Measurements from ENCODE around the gene UFSP2. TPM values are rescaled to one million over a fixed set of nuclear protein-coding genes. Genes with fewer than 3 reads are reported as not detected.

UFSP2 gene
- total RNA-seq, 2 donors from 2014 or later, result 37.0 to 43.0 TPM

DNA sequence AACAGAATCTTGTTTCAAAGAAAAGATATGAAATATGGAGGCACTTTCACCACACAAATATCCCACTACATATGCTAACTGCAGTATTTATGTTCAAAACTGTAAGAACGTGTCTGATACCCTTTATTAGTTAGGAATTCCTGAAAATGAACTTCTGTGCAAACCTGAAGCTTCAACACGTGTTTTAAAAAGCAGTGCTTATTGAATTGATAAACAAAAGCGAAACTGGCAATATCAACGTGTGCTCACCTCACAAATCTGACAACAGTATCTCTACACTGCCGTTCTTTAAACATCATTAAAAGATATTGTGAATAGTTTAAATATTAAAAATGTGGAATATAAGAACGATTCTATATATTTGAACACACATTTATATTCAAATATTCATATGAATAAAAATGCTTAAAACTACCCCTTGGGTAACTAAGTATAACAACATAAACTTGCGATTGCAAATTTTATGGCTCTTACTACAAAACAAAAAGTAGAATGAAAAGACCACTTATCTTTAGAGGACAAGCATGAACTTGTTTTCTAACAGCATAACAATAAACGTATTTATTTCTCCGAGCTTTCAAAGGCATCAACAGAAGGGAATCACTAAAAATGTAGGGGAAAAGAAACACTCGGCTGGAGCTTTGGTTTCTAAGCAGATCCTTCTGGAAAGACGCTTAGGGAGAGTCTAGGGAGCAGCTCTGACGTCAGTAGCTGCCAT lies 30.4 kb downstream of the UFSP2 start, which contains the start of gene LRP2BP:
LRP2BP (minus strand) TSS at position 687 of the 718 bp plus-strand sequence. CDS start 17,738 bp downstream, outside the sequence.
- DNase-seq (no peak), ATAC-seq (no peak)
- intact Hi-C loops (cut with DNase I), result loop anchor here in 1 of 2 donors (10.0 kb wide), 1 partner anchor 191 kb away; the partner anchor contains the start of genes CFAP97 and SNX25

DNA sequence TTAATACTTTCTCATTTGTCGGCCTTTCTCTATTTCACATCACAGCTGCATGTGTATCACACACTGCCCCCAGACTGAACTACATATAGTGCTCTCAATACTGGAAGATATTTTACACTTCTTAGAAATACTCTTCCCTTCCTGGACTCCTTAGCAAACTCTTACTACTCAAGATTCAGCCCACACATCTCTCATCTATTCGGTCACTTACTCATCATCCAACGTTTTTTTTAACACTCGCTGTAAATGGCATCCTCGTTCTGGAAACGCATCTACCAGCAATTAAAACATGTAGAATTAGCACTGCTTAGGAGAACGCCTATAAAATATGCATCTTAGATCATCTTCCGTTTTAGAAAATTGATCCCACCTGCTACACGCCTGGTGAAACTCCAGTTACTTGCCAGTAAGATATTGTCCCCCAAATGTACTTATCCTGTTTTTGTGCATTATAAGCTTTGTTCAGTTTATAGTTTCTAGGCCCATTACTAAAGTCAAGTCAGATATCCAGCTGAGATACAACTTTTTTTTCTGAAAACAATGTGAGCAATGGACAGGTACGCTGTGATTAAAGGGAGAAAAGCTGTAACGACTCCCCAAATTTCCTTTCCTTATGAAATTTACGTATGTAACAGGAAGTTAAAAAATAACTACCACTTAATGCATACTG lies 31.1 kb downstream of the UFSP2 start:
- no peak for ATAC-seq
- intact Hi-C loops (cut with DNase I), result loop anchor here in 1 of 2 donors (10.0 kb wide), 1 partner anchor 190 kb away; the partner anchor contains the start of genes CFAP97 and SNX25
- no peak for DNase-seq

DNA sequence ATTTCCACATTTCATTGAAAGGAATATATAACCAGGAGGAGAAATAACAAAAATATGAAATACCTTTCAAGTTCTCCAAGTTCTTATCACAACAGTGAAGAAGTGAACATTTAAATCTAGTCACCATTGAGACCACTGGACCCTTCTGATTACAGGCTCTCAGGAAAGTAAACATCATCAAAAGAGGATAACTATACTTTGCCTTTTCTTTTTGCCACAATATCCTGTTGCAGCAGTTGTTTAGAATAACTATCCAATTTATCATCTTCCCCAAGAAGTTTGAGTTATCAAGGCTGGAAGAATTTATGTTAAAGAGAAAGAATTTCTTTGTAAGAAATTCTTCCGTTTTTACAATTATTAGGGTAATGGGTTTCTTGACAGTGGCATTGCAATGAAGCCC lies 33.6 kb downstream of the UFSP2 start:
- DNase-seq, result no peak
- intact Hi-C loops (cut with DNase I), result loop anchor here in 1 of 2 donors (10.0 kb wide), 1 partner anchor 187 kb away; the partner anchor contains the start of genes CFAP97 and SNX25
- no peak for ATAC-seq

DNA sequence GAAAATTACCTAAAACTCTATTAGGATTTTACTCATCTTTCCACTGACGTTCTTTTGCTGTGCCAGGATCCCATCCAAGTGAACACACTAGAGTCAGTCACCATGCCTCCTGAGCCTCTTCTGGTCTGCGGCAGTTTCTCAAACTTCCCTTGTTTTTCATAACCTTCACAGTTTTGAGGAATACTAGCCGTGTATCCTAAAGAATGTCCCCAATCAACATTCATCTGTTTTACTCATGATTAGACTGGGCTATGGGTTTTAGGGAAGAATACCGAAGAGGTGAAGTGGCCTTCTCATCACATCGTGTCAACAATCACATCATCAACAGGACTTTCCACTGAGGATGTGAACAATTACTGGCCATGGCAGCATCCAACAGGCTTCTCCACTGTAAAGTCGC lies 34.8 kb downstream of the UFSP2 start:
- intact Hi-C loops (cut with DNase I), result loop anchor here in 1 of 2 donors (10.0 kb wide), 1 partner anchor 186 kb away; the partner anchor contains the start of genes CFAP97 and SNX25
- ATAC-seq, result no peak
- DNase-seq, result no peak

DNA sequence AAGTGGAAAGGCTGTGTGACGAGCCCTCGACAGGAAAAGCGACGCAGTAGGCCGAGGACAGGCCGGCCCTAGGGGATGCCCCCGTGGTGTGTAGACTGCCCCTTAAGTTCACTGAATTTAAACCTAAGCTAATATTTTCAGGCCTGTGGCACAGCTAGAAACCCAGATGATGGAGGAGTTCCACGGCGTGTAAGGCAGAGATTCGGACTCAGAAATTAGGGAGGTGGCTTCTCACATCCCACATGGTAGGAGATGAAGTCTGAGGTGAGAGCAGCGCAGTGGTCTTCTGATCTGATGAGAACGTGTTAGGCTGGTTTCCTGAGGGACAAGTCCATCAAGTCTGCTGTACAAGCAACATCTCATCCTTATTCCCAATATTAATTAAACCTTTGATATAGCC lies 37.8 kb downstream of the UFSP2 start:
- intact Hi-C loops (cut with DNase I), result no loop called here
- ATAC-seq (no peak), DNase-seq (no peak)

DNA sequence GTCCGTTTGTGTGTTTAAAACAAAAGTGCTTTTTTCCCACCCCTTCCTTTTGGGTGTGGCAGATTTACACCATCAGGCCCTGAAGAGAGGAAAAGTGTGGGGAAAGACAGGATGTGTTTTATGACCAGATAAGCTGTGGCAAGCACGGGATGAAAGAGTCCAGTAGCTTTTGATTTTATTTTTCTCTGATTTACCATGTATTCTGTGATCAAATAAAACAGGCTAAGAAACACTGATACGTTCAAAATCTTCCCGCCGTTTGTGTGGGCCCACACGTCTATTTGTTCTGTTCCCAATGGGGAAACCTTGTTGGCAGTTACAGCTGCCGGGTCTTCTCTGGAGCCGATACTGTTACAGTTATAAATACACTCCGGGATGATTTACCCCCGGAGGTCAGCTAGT lies 40.8 kb downstream of the UFSP2 start:
- intact Hi-C loops (cut with DNase I), result no loop called here
- DNase-seq (no peak), ATAC-seq (peak in 1 of 2 donors; percentile 59)

DNA sequence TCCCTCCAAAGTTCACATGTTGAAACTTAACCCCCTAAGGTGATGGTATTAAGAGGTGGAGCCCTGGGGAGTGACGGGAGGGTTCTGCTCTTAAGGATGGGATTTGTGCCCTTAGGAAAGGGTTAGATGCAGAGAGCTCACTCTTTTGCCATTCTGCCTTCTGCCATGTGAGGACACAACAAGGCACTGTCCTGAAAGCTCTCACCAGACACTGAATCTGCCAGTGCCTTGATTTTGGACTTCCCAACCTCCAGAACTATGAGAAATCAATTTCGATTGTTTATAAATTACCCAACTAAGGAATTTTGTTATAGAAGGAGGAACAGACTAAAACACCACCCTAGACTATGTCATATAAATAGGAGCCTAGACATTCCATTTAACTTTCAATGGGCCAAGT lies 41.7 kb downstream of the UFSP2 start:
- ATAC-seq, result no peak
- intact Hi-C loops (cut with DNase I), result no loop called here
- DNase-seq, result no peak

DNA sequence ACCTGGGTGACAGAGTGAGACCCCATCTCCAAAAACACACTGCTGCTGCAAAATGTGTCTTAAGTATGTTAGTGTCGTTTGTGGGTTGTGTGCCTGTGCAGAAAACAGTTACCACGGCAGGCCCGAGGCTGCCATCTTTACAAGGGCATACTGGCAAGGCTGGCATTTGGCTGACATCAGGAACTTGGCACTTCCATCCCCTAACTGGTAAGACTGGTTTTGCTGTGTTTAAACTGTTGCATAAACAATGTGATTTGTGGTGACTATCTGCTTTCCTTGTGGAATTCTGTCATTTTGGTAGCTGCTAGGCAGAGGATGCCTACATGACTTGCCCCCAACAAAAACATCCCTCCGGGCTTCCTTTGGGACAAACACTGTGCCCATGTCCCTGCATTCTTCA lies 42.3 kb downstream of the UFSP2 start:
- no peak for DNase-seq
- intact Hi-C loops (cut with DNase I), result no loop called here
- ATAC-seq, result no peak

DNA sequence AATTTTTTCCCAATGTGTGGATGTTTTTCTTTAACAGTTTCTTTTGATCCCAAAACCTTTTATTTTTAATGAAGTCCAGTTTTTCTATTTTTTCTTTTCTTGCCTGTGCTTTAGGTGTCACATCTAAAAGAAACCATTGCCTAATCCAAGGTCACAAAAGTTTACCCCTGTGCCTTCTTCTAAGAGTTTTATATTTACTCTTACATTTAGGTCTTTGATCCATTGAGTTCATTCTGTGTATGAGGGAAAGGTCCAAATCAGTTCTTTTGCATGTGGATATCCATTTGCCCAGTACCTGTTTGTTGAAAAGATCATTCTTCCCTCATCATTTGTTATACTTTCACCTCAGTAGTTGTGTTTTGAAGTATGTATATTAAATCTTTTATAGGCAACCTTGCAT lies 43.0 kb downstream of the UFSP2 start:
- intact Hi-C loops (cut with DNase I), result no loop called here
- DNase-seq (no peak), ATAC-seq (no peak)

DNA sequence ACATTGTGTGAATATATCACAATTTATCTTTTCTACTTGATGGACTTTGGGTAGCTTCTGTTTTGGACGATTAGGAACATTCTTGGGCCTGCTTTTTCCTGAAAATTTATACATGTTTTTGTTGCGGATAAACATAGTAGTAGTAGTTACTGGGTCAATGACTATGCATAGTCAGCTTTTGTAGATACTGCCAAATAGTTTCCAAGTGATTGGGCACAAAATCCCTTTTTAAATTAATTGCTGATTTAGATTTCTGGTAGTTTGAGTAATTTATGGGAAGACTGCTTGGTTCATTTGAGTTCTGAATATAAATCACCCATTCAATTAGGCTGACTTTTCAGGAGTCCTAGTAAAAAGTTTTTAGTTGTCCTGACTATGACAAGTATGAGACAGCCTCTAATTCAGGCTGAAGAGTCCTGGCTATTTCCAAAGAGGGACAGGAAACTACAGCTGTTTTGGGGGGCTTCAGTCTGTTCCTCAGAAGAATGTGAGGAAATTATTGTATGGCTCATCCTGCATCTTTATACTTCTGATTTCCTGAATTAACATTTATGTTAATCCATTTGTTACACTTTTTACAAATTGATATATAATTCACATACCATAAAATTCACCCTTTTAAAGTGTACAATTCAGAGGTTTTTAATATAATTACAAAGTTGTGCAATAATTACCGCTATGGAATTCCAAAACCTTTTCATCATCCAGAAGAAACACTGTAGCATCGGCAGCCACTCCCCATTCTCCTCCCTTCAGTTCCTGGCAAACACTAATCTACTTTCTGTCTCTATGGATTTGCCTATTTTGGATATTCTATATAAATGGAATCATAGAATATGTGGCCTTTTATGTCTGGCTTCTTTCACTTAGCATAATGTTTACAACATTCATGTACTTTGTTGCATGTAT lies 44.2 kb downstream of the UFSP2 start:
- intact Hi-C loops (cut with DNase I), result no loop called here
- ATAC-seq (no peak), DNase-seq (no peak)

DNA sequence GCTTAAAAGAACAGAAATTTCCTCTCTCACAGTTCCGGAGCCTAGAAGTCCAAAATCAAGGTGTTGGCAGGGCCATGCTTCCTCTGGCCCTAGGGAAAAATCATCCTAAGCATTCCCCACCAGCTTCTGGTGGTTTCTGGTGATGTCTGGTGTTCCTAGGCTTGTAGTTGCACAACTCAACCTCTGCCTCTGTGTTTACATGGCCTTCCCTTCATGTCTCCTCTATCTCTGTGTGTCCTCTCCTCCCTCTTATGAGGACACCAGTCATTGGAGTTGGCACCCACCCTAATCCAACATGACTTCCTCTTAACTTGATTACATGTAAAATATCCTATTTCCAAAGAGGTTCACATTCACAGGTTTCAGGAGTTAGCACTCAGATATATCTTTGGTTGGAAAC lies 45.4 kb downstream of the UFSP2 start:
- DNase-seq (no peak), ATAC-seq (no peak)
- intact Hi-C loops (cut with DNase I), result no loop called here

DNA sequence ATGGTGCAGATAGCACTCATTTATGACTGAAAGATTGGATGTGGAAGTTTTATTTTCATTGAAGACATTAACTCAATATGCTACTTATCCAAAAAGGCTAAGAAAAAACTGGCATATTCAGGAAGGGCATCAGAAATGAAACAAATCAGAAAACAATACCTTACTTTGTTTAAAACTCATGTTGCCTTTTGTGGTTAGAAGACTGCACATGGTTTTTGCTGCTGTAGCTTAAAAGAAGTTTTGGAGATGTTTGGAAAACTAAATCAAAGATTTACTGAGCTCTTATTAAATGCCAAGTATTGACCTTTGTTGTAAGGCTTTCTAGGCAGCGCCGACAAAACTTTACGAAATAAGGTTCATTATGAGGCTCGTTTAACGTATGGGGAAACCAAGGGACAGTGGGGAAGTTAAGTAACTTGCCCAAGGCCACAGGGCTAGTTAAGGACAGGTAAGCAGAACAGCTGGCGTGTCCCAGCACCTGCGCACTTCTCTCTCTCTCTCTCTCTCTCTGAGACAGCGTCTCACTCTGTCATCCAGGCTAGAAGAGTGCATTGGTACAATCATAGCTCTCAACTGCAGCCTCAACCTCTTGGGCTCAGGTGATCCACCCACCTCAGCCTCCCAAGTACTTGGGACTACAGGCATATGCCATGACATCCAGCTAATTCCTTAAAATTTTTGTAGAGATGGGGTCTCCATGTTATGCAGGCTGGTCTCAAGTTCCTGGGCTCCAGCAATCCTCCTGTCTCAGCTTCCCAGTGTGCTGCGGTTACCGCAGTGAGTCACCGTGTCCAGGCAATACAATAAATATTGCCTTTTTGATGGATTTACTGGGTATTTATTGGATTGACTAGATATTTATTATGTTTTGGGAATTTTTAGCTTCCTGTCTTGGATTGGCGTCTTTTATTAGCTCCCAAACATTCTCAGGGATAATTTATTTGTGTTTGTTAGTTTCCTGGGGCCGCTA lies 46.2 kb downstream of the UFSP2 start:
- intact Hi-C loops (cut with DNase I), result no loop called here
- ATAC-seq (no peak), DNase-seq (no peak)

DNA sequence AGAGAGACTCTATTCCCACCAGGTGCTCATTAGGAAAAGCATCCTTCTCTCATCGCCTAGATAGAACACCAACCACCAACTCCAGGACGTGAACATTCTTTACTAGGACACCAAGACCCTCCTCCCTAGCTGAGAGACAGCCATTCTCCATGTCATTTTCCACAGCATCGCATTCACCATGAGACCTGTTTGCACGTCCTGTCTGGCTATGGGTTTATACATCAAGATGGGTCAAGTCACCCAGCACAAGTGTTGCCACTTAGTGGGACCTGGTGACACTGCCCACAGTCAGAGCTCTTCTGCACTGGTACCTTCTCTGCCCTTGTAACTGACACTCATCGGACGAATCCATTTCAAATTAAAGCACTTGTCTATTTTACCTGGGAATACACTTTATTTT lies 47.5 kb downstream of the UFSP2 start:
- DNase-seq, result no peak
- no peak for ATAC-seq
- intact Hi-C loops (cut with DNase I), result no loop called here

DNA sequence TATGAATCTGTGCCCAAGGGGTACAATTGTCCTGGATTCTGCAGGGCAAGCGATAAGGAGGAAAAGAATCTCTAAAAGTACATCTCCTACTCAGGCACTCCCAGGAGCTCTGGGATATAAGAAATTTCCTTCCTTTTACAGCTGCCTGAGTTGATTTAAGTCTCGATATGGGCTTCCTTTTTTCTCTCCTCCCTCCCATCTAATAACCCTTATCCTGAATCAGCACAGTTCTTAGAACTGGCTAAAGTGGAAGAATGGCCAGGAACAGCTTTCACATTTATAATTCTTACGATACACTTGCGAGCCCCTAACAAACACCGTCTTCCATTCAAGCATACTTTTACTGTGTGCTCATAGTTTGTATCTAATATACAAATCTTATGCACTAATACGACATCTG lies 51.2 kb downstream of the UFSP2 start:
- no peak for ATAC-seq
- no peak for DNase-seq
- intact Hi-C loops (cut with DNase I), result no loop called here

DNA sequence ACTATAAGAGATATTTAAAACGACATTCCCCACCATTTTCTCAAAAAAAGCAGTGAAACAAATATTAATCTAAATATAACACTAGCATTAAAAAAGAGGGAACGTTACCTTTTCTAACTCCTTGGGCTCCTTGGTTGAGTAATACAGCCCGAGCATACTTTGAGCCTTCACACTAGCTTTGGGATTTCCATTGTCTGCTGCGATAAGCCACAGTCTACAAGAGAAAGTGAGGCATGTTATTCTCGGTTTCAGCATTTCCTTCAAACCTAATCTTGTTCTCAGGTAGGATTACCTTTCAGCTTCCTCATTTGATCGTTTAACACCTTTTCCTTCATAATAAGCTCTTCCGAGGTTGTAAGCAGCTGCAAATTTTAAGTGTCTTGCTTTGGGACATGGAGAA lies 51.7 kb downstream of the UFSP2 start:
- ATAC-seq (no peak), DNase-seq (no peak)
- intact Hi-C loops (cut with DNase I), result no loop called here

DNA sequence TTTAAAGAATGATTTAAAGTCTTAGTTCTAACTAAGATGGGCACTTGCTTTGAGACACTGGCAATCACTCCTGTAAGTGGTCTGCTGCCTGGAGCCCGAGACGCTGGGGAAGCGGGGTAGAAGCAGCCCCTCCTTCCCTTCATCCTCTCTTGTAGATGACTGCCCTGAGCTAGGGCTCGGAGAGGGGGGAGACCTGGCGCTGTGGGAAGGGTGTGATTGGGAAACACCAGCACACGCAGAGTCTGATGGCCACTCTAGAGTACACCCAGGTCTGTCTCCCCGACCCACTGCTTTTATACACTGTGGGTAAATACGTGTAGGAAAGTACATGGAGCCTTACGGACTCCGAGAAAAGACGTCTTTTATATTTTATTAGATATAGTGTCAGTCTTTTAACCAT lies 54.1 kb downstream of the UFSP2 start:
- no peak for ATAC-seq

DNA sequence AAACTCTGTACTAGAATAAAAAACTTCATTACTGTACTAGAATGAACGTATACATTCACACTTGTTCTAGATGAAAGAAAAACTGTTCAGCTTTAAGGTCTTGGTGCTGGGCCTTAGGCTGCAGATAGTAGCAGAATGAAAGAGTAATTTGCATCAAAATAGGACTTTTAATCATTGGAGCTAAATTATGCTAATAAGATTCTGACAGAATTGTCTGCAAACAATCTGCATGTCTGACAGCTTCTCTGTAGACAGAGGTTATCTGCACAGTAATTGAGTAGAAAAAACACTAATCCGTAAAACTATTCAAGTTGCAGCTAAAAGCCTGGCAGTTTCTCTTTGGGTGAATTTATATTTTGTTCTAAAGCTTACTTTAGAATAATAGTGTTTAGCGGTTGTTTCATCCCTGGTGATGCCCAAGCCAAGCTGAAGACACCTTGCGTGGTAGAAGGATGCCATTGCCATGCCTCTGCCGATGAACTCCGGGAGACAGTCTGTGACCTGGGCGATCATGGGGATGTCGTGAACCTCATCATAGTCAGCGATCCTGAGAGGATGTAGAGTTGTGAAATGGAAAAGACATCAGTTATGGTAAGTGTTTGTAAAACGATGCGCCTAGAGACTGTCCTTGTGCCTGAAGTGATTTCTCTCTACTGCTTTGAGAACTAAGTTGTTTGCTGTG lies 55.4 kb downstream of the UFSP2 start:
- intact Hi-C loops (cut with DNase I), result no loop called here
- no peak for ATAC-seq
- no peak for DNase-seq

More for the DNA sequence above, 54.1 kb downstream of the UFSP2 start:
- intact Hi-C loops (cut with DNase I), result no loop called here
- no peak for DNase-seq

DNA sequence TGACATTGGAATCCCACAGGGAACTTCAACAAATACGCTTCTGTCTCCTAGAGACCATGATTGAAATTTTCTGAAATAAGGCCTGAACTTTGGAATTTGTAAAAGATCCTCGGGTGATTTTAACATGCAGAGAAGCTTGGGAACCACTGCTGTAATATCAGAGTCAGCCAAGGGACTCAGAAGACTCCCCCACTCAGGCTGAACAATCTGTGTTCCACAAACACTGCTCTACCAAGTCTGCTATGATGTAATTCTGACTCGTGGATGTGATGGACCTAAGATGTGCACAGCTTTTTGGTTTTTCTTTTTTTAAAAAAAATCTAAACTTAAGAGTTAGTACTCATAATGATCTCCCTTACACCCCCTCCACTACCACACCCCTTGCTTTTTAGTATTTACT lies 56.0 kb downstream of the UFSP2 start:
- ATAC-seq, result no peak

More for the DNA sequence above, 56.0 kb downstream of the UFSP2 start:
- intact Hi-C loops (cut with DNase I), result no loop called here
- no peak for DNase-seq
